NOMO-1 treated with DMSO at 0.1 percent for 48 hours (cell line): ENCODE measurements around the gene MXD4.

Source experiments
- DNase-seq: peaks from one replicate; lab custom pipeline; 2025; ENCODE audit not compliant: unreplicated experiment; lab: John Stamatoyannopoulos, UW

Gene MXD4

DNA sequence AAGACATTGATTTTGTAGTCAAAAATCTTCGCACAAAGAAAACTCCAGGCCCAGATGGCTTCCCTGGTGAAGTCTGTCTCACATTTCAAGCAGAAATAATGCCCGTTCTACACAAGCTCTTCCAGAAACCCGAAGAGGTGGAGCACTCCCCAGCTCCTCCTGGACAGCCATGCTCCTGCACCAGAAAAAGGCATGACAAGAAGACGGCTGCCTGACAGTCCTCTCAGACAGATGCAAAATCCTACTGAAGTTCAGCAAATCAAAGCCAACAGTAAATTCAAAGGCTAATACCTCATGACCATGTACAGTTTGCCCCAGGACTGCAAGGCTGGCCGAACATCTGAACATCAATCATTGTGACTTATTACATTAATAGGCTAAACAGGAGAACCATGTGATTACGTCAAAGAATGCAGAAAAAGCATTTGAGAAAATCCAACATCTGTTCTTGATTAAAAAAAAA lies 30.8 kb upstream of the MXD4 start:
- DNase-seq = no peak

DNA sequence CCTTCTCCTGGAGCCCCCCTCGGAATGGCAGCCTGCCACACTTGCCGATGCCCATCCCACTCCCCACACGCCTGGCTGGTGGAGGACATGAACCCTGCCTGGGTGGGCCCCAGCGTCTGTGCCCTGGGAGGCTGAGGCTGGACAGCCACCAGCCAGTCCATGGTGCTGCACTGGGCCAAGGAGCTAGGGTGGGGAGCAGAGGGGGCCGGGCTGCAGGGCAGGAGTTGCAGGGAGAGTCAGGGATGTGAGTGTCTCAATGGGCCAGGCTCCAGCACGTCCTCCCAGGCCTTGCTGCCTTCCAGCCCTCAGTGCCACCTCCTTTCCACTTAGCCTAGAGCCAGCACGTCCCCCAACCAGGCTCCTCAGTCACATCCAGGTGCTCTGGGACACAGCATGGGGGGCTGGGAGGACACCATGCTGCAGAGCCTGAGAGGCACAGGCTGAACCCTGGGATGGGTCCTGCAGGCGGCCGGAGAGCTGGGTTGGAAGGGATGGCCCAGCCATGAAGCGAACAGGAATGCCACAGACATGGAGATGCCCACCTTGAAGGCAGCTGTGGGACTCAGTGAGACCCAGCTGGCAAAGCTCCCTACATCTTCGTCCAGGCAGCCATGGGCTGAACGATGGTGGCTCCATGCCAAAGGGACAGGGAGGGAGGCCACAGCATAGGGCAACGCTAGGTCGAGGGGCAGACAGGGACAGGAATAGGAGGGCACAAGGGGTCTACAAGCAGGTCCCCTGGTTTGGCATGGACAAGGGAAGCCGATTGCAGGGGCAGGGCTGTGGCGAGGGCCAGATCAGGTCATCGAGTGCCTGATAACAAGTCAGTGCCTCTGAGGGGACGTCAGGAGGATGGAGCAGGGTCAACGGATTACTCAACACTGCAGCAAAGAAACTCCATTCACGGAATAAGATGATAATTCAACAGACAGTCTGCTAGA lies 30.1 kb upstream of the MXD4 start:
- no peak for DNase-seq

DNA sequence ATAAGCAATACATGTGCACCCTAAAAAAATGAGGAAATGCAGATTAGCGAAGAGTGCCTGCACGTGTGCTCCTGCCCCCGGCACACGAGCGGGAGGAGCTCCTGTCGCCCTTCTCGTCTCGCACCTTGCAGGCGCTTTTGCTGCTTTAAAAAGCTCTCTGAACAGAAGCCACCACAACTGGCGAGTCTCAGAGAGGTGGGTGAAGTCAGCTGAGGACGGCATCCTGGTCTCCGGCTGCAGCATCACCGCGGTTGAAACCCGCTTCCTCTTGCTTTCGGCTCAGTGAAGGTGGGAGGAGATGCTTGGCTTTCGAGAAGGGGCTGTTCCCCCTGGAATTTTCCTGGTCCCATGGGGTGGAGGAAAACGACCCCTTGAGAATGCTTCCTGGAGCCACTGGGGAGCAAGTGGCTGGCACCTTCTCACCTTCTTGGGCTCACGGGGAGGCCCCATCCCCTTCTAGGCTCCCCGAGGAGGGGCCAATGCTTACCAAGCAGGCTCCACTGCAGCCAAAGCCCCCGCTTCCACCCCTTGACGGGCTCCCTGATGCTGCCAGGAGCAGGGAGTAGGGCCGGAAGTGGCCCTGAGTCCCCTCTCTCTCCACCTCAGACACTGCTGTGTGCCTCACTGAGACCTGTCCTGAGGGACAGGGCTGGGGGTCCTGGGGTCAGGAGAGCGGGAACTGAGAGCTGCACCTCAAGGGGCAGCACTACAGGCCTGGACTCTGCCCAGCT lies 29.2 kb upstream of the MXD4 start:
- no peak for DNase-seq

DNA sequence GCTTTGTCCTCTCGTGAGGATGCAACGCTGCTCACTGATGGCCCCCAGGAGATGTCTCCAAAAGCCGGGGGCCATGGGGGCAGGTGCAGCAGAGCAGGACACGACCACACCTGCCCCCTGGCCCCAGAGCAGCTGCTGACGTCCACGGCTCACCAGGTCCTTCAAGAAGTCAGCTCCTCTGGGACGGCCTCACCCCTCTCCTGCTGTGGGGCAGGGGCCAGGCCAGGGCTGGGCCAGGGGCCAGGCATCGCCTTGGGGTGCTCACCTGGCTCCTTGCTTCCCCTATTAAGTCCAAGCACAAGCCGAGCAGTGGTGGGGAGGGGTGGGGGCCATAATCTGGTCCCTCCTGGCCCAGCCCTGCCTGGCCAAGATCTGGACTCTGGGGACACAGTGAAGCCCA lies 28.6 kb upstream of the MXD4 start:
- DNase-seq = no peak

DNA sequence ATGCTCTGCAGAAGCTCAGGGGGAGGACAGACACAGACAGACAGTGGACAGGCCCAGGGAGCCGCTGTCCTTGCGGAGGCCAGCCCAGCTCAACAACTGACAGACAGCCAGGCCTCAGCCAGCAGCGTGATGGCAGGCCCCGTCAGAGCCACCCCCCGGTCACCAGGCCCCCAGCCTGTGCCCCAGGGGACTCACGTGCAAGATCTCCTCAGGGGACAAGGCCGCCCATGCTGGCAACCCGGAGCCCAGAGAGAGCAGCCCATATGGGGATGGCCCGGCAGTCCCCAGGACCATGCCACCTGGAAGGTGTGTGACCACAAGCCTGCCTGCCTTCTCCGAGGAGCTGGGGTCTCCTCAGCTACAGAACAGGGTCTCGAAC lies 28.0 kb upstream of the MXD4 start:
- no peak for DNase-seq

DNA sequence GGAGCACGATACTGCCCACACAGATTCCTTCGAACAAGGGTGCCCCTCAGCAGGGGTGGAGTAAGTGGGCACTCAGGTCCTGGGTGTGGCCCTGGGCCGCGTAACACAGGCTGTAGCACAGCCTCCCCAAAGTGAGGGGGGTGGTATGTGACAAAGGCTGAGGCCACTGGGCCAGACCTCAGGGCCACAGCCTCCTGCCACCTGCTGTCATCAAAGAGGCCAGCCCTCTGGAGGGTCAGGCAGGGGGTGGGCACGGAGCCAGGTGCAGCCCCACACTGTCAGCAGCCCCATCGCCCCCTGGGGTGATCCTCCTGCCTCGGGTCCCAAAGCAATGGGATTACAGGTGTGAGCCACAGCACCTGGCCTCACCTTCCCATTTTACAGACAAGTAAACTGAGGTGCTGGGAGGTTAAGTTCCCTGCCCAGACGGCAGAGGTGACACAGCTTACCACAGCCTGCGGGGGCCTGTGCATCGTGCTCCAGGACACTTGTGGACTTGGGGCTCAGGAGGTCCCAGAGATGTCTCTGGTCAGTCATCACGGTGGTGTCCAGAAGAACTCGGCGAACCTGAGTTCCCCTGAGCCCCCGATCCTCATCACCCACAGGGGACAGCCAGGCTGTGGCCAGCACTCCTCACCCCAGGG lies 27.5 kb upstream of the MXD4 start:
- no peak for DNase-seq

DNA sequence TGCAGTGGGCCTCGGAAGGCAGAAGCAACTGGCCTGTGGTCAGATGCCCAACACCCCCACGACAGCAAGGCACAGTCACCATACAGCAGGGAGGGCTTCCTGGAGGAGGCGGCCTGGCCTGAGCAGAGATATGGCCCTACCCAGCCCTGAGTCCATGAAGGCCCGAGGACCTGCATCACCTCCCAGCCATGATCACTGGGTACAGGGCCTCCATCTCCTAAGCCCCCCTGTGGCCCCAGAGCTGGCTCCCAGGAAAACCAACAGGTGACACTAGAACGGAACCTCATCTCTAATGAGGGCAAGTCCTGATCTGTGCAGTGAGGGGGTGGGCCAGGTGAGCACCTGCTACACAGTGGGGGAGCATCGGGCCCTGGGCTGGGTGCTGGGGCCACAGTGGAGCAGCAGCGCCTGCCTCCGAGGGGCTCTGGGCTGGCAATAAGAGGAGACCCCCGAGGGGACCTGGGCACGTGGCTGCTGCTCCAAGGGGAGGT lies 26.2 kb upstream of the MXD4 start:
- DNase-seq = no peak

DNA sequence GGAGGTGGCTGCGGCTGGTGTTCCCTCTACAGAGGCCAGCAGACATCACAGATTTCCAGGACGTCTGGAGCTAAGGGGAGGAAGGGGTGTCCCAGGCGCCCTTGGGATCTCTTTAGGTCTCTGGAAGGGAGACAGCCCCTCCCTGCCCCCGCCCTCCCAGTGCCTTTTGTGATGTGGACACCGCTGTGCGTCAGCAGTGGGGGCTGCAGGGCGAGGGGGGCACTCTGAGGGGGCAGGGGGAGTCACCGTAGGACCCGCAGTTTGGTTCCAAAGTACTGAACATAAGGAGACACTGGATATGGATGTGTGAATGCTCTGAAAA lies 25.6 kb upstream of the MXD4 start:
- no peak for DNase-seq

DNA sequence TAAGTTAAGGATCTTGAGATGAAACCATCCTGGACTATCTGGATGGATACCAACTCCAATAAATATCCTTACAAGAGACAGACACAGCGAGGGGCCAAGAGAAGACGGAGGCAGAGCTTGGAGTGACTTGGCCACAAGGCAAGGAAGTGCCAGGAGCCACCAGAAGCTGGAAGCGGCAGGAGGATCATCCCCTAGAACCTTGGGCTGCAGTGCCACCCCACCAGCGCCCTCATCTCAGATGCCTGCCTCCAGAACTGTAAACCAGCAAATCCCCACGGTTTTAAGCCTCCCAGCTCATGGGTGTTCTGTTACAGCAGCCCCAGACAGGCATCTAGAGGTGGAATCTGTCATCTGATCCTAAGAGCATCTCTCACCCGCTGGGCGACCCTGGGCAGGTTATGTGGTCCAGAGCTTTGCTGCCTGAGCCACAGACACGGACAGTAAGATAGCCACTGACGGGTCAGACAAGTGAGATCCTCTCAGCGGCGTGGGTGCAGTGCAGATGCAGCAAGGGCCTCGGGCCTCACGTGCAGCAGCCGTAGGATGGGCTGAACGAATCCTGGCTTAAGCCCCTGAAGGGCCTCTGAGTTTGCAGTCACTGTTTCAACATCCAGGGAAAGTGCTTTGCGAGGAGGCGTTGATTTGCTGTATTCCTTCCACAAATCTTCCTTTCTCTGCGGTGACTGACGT lies 25.1 kb upstream of the MXD4 start:
- DNase-seq = no peak

DNA sequence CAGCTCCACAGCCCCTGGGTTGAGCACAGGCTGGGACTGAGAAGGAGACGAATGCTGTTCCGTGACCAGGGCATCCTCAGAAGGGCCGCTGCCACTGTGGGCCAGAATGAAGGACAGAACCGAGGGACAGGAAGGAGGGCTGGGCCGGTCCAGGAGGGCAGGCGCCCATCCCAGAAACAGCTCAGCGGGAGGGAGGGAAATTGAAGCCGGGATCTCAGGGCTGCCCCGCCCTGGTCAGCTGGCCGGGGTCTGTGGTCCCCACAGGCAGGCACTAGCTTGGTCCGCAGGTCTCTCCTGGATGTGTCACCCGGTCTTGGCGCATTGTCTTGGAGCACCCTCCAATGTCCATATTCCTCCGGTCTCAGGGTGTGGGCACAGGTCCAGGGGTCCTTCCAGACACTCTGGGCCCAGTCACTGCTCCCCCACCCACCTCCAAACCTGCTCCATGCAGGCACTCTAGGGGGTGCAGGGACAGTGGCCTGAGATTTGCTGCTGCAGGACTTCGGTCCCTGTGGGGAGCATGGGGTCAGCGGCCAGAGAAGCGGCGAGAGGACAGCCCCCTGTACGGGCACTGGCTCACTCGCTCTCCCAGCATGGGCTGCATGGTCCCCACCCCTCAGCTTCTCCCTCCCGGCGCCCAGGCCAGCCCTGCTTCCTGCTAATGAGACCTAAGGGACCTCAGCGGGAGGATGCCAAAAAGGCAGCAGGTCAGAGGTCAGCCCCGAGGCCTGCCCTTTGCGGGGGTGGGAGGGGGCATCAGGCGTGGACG lies 23.9 kb upstream of the MXD4 start:
- DNase-seq = no peak

DNA sequence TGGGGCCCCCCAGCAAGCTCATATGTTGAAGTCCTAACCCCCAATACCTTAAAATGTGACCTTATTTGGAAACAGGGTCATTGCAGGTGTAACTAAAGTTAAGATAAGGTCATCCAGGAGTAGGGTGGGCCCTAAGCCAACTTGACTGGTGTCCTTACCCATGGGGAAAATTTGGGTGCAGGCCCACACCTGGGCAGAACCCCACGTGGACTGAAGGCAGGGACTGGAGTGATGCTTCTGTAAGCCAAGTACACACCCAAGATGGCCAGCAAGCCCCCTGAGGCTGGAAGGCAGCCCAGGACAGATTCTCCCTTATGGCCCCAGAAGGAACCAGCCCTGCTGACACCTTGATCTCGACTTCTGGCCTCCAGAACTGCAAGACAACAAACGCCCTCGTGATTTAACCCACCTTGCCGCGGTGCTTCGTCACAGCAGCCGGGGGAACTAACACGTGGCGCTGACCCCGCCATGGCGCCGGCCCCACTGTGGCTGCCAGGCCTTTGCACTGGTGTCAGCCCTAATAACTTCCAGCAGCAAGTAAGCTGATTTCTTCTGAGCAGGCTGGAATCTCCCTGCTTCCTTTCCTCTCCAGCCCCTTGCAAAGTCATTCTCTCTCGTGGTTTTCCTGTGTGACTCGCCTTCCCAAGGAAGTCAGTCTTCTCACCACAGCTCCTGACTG lies 23.2 kb upstream of the MXD4 start:
- DNase-seq = no peak

DNA sequence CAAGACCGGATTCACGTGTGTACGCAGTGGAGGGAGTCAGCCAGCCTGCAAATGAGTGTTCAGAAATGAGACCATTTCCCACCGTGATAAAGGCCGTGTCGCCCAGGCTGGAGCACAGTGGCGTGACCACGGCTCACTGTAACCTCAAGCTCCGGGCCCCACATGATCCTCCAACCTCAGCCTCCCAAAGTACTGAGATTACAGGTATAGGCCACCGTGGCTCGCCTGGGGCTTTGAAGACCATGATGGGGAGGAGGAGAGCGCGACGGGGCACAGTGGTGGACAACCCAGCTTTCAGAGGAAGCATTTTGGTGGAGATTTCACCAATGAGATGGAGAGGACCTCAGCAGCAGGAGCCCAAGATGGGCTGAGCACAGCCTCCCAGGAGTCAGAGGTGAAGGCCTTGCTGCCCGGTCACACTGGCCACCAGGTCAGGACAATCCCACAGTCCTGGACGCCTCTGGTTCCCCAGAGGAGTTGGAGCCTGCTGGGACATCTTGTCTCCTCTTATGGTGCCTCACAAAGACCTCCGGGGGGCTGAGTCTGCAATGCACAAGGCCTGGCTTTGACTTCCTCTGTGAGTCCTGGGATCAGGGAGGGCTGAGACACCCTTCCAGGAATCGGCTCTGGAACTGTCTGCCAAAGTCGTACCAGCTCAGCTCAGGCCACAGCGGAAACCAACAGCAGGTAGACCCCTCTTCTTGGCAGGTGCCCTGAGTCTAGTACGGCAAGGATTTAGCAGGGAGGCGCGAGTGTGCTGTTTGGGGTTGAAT lies 22.4 kb upstream of the MXD4 start:
- no peak for DNase-seq

DNA sequence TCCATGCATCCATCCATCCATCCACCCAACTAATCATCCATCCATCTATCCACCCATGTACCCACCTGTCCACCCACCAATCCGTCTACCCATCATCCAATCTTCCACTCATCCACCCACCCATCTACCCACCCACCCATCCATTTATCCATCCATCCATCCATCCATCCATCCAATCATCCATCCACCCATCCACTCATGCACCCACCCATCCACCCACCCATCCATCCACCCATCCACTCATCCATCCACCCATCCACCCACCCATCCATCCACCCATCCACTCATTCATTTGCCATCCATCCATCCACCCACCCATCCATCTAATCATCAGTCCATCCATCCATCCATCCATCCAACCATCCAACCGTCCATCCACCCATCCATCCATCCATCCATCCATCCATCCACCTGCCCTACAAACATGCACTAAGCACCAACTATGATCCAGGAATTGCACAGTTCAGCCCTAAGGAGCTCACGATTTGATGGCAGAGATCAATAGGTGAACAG lies 21.3 kb upstream of the MXD4 start:
- DNase-seq = no peak

DNA sequence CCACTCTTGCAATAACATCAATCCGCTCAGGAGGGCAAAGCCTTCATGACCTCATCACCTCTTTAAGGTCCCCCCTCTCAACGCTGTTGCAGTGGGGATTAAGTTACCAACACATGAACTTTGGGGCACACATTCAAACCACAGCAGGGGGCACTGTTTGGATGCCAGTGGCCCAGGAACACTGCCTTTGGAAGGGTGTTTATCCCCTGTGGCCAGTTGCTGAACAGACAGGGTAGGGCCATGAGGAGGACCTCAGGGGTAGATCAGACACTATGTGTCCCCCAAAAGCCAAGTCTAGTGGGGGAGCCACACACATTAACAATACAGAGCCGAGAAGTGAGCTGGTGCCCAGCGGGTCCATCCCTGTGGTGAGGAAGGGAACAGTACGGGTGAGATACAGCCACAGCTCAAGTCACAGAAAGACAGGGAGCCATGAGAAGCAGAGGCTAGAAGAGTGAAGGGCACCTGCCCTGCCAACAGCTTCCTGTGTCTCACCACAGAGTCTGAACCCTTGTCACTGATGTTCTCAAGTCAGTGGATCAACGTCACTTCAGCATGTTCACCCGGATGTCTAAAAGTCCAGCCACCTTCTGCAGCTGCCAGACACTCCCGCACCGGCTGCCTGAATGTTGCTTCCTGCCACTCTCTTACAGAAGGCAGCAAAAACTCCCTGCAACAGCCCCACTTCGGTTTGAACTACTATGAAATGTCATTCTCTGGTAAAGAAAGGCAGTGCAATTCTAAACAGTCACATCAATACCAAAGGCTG lies 19.9 kb upstream of the MXD4 start:
- DNase-seq = no peak

DNA sequence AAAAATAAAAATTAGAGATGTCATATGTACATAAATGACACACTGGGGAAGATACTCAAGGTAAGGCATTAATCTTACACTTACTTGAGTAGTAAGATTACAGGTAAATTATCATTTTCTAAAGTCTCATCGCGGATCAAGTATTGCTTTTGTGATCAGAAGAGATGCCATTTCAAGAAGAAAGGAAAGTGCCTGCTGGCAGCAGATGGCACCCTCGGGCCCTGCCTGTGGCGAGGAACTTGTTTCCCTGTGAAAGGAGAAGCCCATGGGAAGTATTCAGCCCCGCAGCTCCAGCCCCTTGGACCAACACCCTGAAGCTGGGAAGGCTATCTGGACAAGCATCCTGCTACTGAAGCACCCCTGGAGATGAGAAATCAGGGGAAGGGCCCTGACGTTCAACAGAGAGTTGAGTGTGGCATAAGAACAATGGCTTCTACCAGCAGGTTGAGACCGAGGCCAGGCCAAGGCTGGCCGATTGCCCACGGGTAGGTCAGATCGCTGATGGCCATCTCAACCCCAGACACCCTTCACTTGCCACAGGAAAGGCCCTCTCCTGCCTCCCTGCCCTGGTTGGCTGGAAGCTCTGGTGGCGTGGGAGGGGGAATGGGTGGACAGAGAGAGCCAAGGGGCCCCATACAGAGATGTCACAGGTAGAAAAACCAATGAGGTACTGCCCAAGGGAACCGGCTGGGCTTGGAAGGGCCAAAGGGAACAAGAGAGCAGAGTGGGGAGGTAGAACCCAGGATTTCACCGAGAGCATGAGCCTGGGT lies 18.8 kb upstream of the MXD4 start:
- DNase-seq = no peak

DNA sequence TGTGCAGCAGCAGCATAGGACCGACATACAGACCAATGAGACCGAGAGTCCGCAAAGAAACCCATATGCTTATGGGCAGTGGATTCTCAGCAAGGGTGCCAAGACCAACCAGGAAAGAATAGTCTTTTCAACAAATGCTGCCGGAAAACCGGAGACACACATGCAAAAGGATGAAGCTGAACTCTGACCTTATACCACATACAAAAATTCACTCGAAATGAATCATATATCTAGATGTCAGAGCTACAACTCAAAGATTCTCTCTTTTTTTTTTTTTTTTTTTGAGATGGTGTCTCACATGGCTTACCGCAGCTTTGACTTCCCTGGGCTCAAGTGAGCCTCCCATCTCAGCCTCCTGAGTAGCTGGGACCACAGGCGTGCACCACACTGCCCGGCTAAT lies 16.0 kb upstream of the MXD4 start:
- DNase-seq = no peak

DNA sequence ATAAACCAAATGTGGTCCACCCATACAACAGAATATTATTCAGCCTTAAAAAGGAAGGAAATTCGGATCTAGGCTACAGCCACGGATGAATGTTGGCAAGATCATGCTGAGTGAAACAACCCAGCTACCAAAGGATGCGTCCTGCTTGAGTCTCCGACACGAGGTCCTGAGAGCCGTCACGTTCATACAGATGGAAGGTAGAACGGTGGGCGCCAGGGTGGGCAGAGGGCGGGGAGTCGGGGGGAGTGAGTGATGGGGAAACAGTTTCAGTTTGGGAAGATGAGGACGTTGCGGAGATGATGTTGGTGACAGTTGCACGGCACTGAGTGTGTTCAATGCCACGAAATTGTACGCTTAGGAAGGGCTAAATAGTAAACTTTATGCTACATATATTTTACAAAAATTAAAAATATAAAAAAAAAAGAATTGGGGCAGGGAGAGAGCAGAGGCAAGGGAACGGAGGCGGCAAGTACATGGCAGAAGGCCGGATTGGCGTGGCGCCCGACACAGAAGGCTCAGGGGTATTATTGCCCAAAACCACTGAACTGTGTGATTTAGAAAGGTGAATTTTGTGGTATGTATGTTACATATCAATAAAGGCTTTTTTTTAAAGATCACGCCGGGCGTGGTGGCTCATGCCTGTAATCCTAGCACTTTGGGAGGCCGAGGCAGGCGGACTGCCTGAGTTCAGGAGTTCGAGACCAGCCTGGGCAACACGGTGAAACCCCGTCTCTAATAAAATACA lies 14.8 kb upstream of the MXD4 start:
- DNase-seq = no peak
